A673 (cell line): ENCODE measurements around the gene GADL1.

ENCODE experiments used
- CTCF ChIP-seq: fragments of 300-800, 200-600 bp; sonication (generic); conservative IDR thresholded peaks from 2 replicates; pipeline ENCODE4 v1.5.1; 2017; ENCODE audit warnings: low read depth, mild to moderate bottlenecking, antibody characterized with exemption, low read length, moderate library complexity, mixed read lengths
- EZH2 ChIP-seq: fragments of 200-600 bp; sonication (generic); IDR thresholded peaks from 2 replicates; pipeline ENCODE4 v1.6.1; 2017; ENCODE audit warnings: borderline replicate concordance, low read depth, mild to moderate bottlenecking, mixed read lengths, antibody characterized with exemption, low read length; ENCODE audit not compliant: poor library complexity, severe bottlenecking

- TF ChIP-seq CTCF = no peak
- no peak for TF ChIP-seq EZH2
Observed at GRCh38 chr3:30761374-30761773, 133.1 kb downstream of the GADL1 start.
